ENCODE results near the gene PTPN3.

DNA sequence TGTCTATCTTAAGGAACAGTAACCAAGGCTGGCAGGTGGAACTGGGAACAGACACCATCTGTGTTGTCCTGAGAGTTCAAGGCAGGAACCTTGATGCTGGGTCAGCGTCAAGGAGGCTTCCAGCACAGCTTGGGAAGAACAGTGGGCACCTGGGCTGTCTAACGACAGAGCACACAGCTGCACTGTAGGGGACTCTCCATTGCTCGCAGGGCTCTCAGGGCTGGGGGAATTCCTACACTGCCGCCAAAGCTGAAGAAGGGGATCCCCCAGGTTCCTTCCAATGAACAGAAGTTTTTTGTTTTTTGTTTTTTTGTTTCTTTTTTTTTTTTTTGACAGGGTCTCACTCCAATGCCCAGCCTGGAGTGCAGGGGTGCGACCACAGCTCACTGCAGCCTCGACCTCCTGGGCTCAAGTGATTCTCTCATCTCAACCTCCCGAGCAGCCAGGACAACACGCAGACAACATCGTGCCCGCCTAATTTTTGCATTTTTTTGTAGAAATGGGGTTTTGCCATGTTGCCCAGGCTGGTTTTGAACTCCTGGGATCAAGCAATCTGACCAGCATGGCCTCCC, 81.9 kb downstream of the PTPN3 start:
- TF ChIP-seq POLR2AphosphoS5 (IDR thresholded peaks at IDR 0.05; ENCODE audit: borderline replicate concordance, low read depth, low read length) (no peak), EZH2 (IDR thresholded peaks at IDR 0.05) (no peak)

Data from SK-N-MC (cell line).